Body of pancreas (tissue), 4 donors: ENCODE measurements around the gene SHOC2. TPM values are rescaled to one million over a fixed set of nuclear protein-coding genes. Genes with fewer than 3 reads are reported as not detected.

Experiments
- ATAC-seq: fragments of 150-250 bp; one replicate; pipeline ENCODE4 v1.9.1; 2016
- DNase-seq, 4 donors: peaks; one replicate each; pipeline ENCODE4 v3.0.0-alpha.2; 2019
- H3K27ac ChIP-seq, 4 donors: fragments of 200-600 bp; sonication (generic); 1 replicate in 3 of 4; 2 replicates in 1 of 4; pipeline versions ENCODE4 v1.5.1 to v1.6.1; 2016 to 2019; ENCODE audit warnings: mild to moderate bottlenecking in 1 of 4, mixed read lengths in 1 of 4, moderate library complexity in 1 of 4
- H3K27me3 ChIP-seq, 2 donors: fragments of 200-600 bp; sonication (generic); one replicate each; pipeline ENCODE4 v1.6.0; 2016; ENCODE audit warnings: mild to moderate bottlenecking in 1 of 2
- H3K36me3 ChIP-seq, 2 donors: fragments of 200-600 bp; sonication (generic); replicated peaks in 1 of 2; 2 replicates each; pipeline ENCODE4 v1.5.1; 2016; ENCODE audit warnings: low read depth in 2 of 2; ENCODE audit not compliant: insufficient read depth in 1 of 2
- H3K4me1 ChIP-seq: fragments of 200-600 bp; sonication (generic); one replicate; pipeline ENCODE4 v1.6.0; 2016
- H3K4me3 ChIP-seq, 2 donors: fragments of 200-600 bp; sonication (generic); 1 replicate in 1 of 2; 2 replicates in 1 of 2; pipeline ENCODE4 v1.5.1; 2016 to 2019
- H3K9me3 ChIP-seq, 3 donors: fragments of 200-600 bp; sonication (generic); 1 replicate in 2 of 3; 2 replicates in 1 of 3; pipeline ENCODE4 v1.5.1; 2016
- CTCF ChIP-seq, 7 experiments: fragments of 450-650 bp in 4 of 7; fragments of 200-600 bp in 3 of 7; sonication (generic) in 3 of 7; IDR thresholded peaks; one replicate each; pipeline ENCODE4 v1.5.1; 2016 to 2019; ENCODE audit warnings: antibody characterized with exemption in 7 of 7
- POLR2A ChIP-seq, 3 donors: fragments of 450-650 bp; IDR thresholded peaks; one replicate each; pipeline ENCODE4 v1.6.1; 2016; ENCODE audit warnings: antibody characterized with exemption in 3 of 3, mild to moderate bottlenecking in 2 of 3
- WGBS, 2 donors: methylation state at CpG; one replicate each; pipeline ENCODE4 v1.1.5; 2017; 5-methylcytosine and 5-hydroxymethylcytosine counted together
- intact Hi-C: fragments of 100-400 bp; cut with DNase I; formaldehyde crosslinking; loops from one replicate; pipeline ENCODE4 v1.15.1; 2023
- total RNA-seq, 2 donors: library from RNA; depleted of rRNA; stranded (reverse); fragments of >200 nt; gene quantifications; one replicate each; pipeline ENCODE4 v1.1.0, GENCODE V29; 2016

Gene SHOC2
- total RNA-seq, 2 donors from 2014 or later = 24.1 to 26.0 TPM

GRCh38 chr10:110897184-110897583 lies 22.2 kb upstream of the SHOC2 start:
- Histone ChIP-seq H3K27ac (peak overlapping the region in 1 of 4 donors; percentile 1), H3K36me3 (peaks cover 22 to 41% of the 10 kb centered on the region in 2 donors)

GRCh38 chr10:110898391-110898790 lies 21.0 kb upstream of the SHOC2 start:
- Histone ChIP-seq H3K36me3 (peaks cover 22 to 34% of the 10 kb centered on the region in 2 donors), H3K4me3 (no peak overlapping the region), H3K27me3 (no peaks in the 10 kb centered on the region), H3K4me1 (peaks cover 64% of the 10 kb centered on the region), H3K9me3 (no peaks in the 10 kb centered on the region), H3K27ac (peak overlapping the region in 1 of 4 donors; percentile 1)
- TF ChIP-seq CTCF (IDR thresholded peaks at IDR 0.05) (no peak), POLR2A (IDR thresholded peaks at IDR 0.05) (no peak)
- DNase-seq (no peak), ATAC-seq (no peak)
- intact Hi-C loops = loop anchor here (10.0 kb wide), 1 partner anchor 94 kb away; no protein-coding TSS in a partner anchor

More at GRCh38 chr10:110897184-110897583, 22.2 kb upstream of the SHOC2 start:
- no peak for ATAC-seq
- peak in 1 of 4 donors; percentile 41 for DNase-seq
- no peak overlapping the region for H3K4me3 ChIP-seq
- intact Hi-C loops = loop anchor here (10.0 kb wide), 1 partner anchor 92 kb away; no protein-coding TSS in a partner anchor
- H3K9me3 ChIP-seq = no peaks in the 10 kb centered on the region
- WGBS, 2 donors = 41 to 42% methylated on average over 1 of the region's 1 CpG
- H3K4me1 ChIP-seq = peaks cover 71% of the 10 kb centered on the region
- no peaks in the 10 kb centered on the region for H3K27me3 ChIP-seq
- TF ChIP-seq CTCF (IDR thresholded peaks at IDR 0.05) (no peak), POLR2A (IDR thresholded peaks at IDR 0.05) (peak in 1 of 3 donors; percentile 7)

GRCh38 chr10:110900983-110901382 lies 18.4 kb upstream of the SHOC2 start:
- WGBS, 2 donors = 31 to 39% methylated on average over 2 of the region's 2 CpGs
- intact Hi-C loops = loop anchor here (5.0 kb wide), 1 partner anchor 614 kb away; no protein-coding TSS in a partner anchor
- no peak overlapping the region for H3K4me3 ChIP-seq
- TF ChIP-seq CTCF (IDR thresholded peaks at IDR 0.05) (no peak), POLR2A (IDR thresholded peaks at IDR 0.05) (no peak)
- no peaks in the 10 kb centered on the region for H3K27me3 ChIP-seq
- peak overlapping the region in 2 of 4 donors; percentile 20 to 34 for H3K27ac ChIP-seq
- H3K4me1 ChIP-seq = peaks cover 43% of the 10 kb centered on the region
- peaks cover 17 to 24% of the 10 kb centered on the region in 2 donors for H3K36me3 ChIP-seq
- H3K9me3 ChIP-seq = no peaks in the 10 kb centered on the region
- DNase-seq (peak in 1 of 4 donors; percentile 33), ATAC-seq (peak; percentile 21)

- Histone ChIP-seq H3K9me3 (no peaks in the 10 kb centered on the region), H3K4me1 (peaks cover 32% of the 10 kb centered on the region), H3K27ac (peak overlapping the region in 2 of 4 donors; percentile 28 to 34), H3K27me3 (no peaks in the 10 kb centered on the region), H3K4me3 (no peak overlapping the region), H3K36me3 (peaks cover 14 to 17% of the 10 kb centered on the region in 2 donors)
- 66 to 69% methylated on average over 7 of the region's 7 CpGs for WGBS, 2 donors
- intact Hi-C loops = loop anchor here (5.0 kb wide), 1 partner anchor 615 kb away; no protein-coding TSS in a partner anchor
- ATAC-seq (peak; percentile 27), DNase-seq (no peak)
- TF ChIP-seq CTCF (IDR thresholded peaks at IDR 0.05) = no peak
- no peak for TF ChIP-seq POLR2A (IDR thresholded peaks at IDR 0.05)
Measured at GRCh38 chr10:110901954-110902819, 17.2 kb upstream of the SHOC2 start.
